Transverse colon (tissue), 3 donors: Measurements from ENCODE around the gene TLN1.

ENCODE experiments used
- POLR2A ChIP-seq: fragments of 450-650 bp; IDR thresholded peaks from one replicate; pipeline ENCODE4 v1.6.1; 2016; ENCODE audit warnings: antibody characterized with exemption, mild to moderate bottlenecking, moderate library complexity
- TF ChIP-seq, protein P1 (sequence below), 5 experiments: fragments of 200-600 bp in 3 of 5; fragments of 450-650 bp in 2 of 5; sonication (generic) in 3 of 5; IDR thresholded peaks; 1 replicate in 2 of 5; 2 replicates in 3 of 5; pipeline ENCODE4 v1.5.1; 2016 to 2017; ENCODE audit warnings: antibody characterized with exemption in 5 of 5, inconsistent platforms in 3 of 5, mild to moderate bottlenecking in 2 of 5, moderate library complexity in 1 of 5

DNA sequence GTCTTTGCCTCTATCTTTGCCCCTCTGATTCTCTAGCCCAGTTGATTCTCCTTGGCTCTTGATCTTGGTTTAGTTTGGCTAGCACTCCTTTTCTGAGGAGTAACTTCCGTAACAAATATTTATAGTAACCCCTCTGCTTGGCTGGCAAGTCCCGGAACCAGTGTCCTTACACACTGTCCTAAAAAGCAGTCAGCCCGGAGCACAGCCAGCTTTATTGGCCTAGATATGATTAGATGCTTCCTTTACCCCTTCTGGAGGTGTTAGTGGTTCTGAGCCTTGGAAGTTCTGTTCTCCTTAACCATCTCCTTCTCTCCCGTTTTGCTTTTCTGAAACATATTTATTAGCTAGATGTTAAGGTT lies 39.1 kb upstream of the TLN1 start:
- TF ChIP-seq, protein P1, sequence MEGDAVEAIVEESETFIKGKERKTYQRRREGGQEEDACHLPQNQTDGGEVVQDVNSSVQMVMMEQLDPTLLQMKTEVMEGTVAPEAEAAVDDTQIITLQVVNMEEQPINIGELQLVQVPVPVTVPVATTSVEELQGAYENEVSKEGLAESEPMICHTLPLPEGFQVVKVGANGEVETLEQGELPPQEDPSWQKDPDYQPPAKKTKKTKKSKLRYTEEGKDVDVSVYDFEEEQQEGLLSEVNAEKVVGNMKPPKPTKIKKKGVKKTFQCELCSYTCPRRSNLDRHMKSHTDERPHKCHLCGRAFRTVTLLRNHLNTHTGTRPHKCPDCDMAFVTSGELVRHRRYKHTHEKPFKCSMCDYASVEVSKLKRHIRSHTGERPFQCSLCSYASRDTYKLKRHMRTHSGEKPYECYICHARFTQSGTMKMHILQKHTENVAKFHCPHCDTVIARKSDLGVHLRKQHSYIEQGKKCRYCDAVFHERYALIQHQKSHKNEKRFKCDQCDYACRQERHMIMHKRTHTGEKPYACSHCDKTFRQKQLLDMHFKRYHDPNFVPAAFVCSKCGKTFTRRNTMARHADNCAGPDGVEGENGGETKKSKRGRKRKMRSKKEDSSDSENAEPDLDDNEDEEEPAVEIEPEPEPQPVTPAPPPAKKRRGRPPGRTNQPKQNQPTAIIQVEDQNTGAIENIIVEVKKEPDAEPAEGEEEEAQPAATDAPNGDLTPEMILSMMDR (IDR thresholded peaks at IDR 0.05) = no peak
- TF ChIP-seq POLR2A = no peak
